Memory B cell (primary cell): ENCODE data around the gene PMEPA1.
A peak's percentile ranks its signal among the peaks of the same experiment; 100 is the strongest.

Source experiments
- ATAC-seq: fragments of 150-1000 bp; cut with Tn5 transposase; 2 replicates; pipeline ENCODE4 v1.10.0; 2021; ENCODE audit warnings: low read depth, mild to moderate bottlenecking, moderate library complexity
- DNase-seq, 2 donors: peaks; one replicate each; pipeline ENCODE4 v3.0.0; 2022; ENCODE audit warnings: low spot score in 2 of 2
- H3K27ac Mint-ChIP-seq: one replicate; pipeline ENCODE4 v1.8.0; 2022; ENCODE audit warnings: mild to moderate bottlenecking, moderate library complexity, mixed read lengths
- H3K27me3 Mint-ChIP-seq: one replicate; pipeline ENCODE4 v1.8.0; 2022; ENCODE audit warnings: mixed read lengths
- H3K36me3 Mint-ChIP-seq: one replicate; pipeline ENCODE4 v1.8.0; 2022; ENCODE audit warnings: mild to moderate bottlenecking, mixed read lengths
- H3K4me1 Mint-ChIP-seq: one replicate; pipeline ENCODE4 v1.8.0; 2022; ENCODE audit warnings: mixed read lengths
- H3K4me3 Mint-ChIP-seq: one replicate; pipeline ENCODE4 v1.8.0; 2022; ENCODE audit warnings: mild to moderate bottlenecking, moderate library complexity, mixed read lengths
- H3K9me3 Mint-ChIP-seq: one replicate; pipeline ENCODE4 v1.8.0; 2022; ENCODE audit warnings: mixed read lengths

Gene PMEPA1

DNA sequence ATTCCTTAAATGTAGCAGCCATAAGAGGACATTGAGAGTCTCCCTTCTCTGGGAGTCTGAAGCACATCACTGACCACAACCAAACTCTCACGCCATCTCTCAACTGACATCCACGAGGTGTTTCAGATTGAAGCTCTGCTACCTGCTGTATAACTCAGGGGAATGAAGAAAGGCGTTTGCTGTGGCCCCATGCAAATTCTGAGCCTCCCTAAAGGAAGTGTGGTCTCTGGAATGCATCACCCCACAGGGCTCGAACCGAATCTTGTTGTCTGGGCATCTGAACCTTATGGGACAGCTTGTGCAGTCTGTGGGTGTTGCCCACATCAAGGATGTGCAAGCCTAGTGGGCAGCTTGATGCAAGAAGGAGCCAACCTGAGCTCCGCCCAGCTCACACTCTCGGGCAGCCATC is 10.9 kb downstream of the PMEPA1 start:
- Mint-ChIP-seq H3K4me1 (peaks cover 67% of the 10 kb centered on the region), H3K27ac (peak overlapping the region; percentile 50), H3K4me3 (peak overlapping the region; percentile 72), H3K27me3 (no peaks in the 10 kb centered on the region), H3K9me3 (no peaks in the 10 kb centered on the region), H3K36me3 (no peaks in the 10 kb centered on the region)
- ATAC-seq (peak; percentile 8), DNase-seq (no peak)

DNA sequence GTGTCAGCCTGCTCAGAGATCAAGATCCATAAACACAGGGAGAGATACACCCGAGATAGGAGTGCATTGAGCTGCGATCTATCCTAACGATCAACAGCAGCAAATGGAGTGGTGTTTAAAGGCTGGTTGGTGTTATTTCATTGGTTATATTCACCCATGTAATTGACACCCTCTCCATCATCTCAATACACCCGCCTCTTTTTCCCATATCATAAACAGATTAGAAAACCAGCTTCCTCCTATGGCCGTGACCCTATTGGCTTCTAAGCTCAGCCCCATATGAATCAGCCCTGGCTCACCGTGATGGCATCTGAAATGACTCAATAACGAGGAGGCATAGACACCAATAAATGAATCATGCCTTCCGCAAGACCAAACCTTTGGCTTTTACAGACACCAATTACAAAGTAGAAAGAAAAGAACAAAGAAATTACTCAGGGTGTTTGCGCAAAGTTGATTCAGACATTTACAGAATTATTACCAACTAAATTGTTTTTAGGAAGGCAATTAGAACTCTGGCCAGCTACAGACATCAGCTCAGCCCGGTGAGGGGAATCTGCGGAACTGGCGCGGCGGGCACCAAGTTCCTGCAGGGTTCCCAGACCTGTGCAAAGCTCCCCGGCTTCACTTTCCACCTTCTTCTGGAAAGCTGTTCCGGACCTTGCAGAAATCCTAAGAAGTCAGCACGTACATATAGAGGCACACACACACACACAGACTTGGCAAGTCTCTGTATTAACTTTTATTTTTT is 11.5 kb downstream of the PMEPA1 start:
- Mint-ChIP-seq H3K4me1 (peaks cover 70% of the 10 kb centered on the region), H3K27ac (no peak overlapping the region)
- no peak for ATAC-seq

DNA sequence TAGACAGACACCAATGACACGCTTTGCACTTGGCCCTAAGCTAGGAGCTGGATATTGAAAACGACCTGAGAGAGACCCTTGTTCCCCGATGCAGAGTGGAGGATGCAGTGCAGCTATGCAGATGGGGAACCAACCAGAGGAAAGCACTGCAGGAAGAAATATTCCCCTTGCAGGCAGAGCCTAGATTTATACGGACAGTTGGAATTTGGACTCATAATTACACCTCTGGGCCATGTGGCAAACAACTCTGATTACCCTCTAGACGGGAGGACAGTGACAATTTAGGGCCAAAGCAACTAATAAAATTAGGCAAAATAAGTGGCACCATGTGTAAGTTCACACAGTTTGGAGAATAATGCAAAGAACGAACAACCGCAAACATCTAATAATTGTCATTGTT is 12.3 kb downstream of the PMEPA1 start:
- H3K27ac Mint-ChIP-seq: peak overlapping the region; percentile 68
- no peaks in the 10 kb centered on the region for H3K27me3 Mint-ChIP-seq
- peaks cover 69% of the 10 kb centered on the region for H3K4me1 Mint-ChIP-seq
- H3K9me3 Mint-ChIP-seq: no peaks in the 10 kb centered on the region
- DNase-seq (no peak), ATAC-seq (no peak)
- H3K36me3 Mint-ChIP-seq: no peaks in the 10 kb centered on the region
- H3K4me3 Mint-ChIP-seq: no peak overlapping the region

More for the DNA sequence above, 11.5 kb downstream of the PMEPA1 start:
- H3K27me3 Mint-ChIP-seq: no peaks in the 10 kb centered on the region
- peak overlapping the region; percentile 29 for H3K4me3 Mint-ChIP-seq
- H3K9me3 Mint-ChIP-seq: no peaks in the 10 kb centered on the region
- DNase-seq: no peak
- H3K36me3 Mint-ChIP-seq: no peaks in the 10 kb centered on the region

DNA sequence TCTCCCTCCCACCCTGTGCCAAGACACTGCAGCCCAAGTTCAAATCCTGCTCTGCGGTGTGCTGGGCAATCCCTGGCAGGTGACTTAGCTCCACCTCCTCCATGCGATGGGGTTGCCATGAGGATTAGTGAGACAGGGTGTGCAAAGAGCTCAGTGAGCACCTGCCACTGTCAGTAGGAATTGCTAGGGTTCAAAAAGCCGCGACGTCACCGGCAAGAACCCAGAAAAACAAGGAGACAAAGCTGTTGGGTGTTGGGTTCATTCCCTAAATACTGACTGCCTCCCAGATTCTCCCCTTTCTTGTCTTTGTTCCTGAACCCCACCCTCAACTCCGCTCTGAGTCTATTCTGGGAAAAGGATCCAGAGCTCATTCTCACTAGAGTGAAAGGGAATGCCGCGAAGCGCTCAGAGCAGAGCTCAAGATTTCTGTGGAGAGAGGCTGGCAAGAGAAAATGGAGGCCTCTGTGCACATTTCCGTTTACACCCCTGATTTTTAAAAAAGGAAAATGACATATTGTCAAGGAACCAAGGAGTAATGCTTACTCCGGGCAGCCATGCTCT is 13.3 kb downstream of the PMEPA1 start:
- Mint-ChIP-seq H3K27me3 (no peaks in the 10 kb centered on the region), H3K4me3 (no peak overlapping the region), H3K27ac (no peak overlapping the region), H3K36me3 (no peaks in the 10 kb centered on the region), H3K9me3 (no peaks in the 10 kb centered on the region), H3K4me1 (peaks cover 67% of the 10 kb centered on the region)
- no peak for DNase-seq
- no peak for ATAC-seq

- H3K27me3 Mint-ChIP-seq: no peaks in the 10 kb centered on the region
Measured at GRCh38 chr20:57695940-57696339, 13.9 kb downstream of the PMEPA1 start.

DNA sequence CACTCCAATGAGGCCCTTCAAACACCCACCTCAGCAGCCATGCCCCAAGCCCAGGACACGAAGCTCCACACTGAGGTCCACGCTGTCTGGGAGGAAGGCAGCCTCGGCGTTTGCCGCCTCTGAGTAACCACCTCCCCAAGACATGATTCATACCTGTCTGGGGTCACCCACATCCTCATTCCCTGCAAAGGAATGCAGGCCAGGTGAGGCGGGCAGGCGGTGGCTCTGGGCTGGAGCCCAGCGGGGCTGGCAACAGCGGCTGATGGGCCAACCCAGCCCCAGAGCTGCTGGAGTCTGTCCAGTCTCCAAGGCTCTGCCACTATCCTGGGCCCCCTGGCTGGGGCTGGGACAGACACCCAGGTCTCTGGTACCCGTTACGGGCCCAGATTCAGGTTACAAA is 14.8 kb downstream of the PMEPA1 start:
- H3K4me3 Mint-ChIP-seq: no peak overlapping the region
- ATAC-seq (no peak), DNase-seq (no peak)
- H3K4me1 Mint-ChIP-seq: peaks cover 56% of the 10 kb centered on the region
- no peaks in the 10 kb centered on the region for H3K9me3 Mint-ChIP-seq
- H3K27ac Mint-ChIP-seq: no peak overlapping the region
- no peaks in the 10 kb centered on the region for H3K27me3 Mint-ChIP-seq
- H3K36me3 Mint-ChIP-seq: no peaks in the 10 kb centered on the region

More at GRCh38 chr20:57695940-57696339, 13.9 kb downstream of the PMEPA1 start:
- Mint-ChIP-seq H3K4me1 (peaks cover 62% of the 10 kb centered on the region), H3K4me3 (no peak overlapping the region), H3K36me3 (no peaks in the 10 kb centered on the region), H3K9me3 (no peaks in the 10 kb centered on the region), H3K27ac (no peak overlapping the region)
- ATAC-seq: no peak
- no peak for DNase-seq

GRCh38 chr20:57694481-57694880 is 15.3 kb downstream of the PMEPA1 start:
- H3K4me3 Mint-ChIP-seq: no peak overlapping the region
- no peaks in the 10 kb centered on the region for H3K36me3 Mint-ChIP-seq
- H3K9me3 Mint-ChIP-seq: no peaks in the 10 kb centered on the region
- no peaks in the 10 kb centered on the region for H3K27me3 Mint-ChIP-seq
- H3K27ac Mint-ChIP-seq: no peak overlapping the region
- no peak for DNase-seq
- no peak for ATAC-seq
- peaks cover 52% of the 10 kb centered on the region for H3K4me1 Mint-ChIP-seq

DNA sequence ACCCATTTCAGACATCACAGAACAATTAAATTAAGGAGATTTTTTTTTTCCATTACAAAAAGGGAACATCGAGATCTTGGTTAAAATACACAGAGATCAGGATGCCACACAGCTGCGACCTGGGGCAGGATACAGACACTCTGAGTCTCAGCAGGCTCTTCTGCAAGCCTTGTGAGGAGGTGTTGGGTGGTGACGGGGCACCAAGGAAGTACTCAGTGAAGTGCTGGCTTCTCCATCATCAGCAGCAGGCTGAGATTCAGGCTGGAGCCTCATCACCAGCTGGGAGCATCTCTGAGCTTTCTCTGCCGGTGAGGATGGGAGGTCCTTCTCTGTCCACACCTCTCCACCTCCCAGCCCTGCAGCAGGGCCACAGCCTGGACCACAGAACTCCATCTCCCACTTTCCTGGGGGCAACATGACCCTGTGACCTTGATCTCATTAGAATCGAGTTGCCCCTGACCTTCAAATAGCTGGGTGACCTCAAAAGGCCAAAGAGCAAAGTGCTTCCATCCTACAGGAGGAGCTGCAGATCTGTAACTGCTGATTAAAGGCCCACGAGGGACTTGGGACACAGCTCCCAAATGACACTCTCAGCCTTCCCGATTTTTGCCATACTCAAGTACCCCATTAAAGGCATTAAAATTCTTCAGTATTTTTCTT is 16.0 kb downstream of the PMEPA1 start:
- DNase-seq: no peak
- Mint-ChIP-seq H3K27me3 (no peaks in the 10 kb centered on the region), H3K4me1 (peaks cover 47% of the 10 kb centered on the region), H3K36me3 (no peaks in the 10 kb centered on the region), H3K9me3 (no peaks in the 10 kb centered on the region), H3K4me3 (no peak overlapping the region), H3K27ac (no peak overlapping the region)
- ATAC-seq: peak; percentile 37

DNA sequence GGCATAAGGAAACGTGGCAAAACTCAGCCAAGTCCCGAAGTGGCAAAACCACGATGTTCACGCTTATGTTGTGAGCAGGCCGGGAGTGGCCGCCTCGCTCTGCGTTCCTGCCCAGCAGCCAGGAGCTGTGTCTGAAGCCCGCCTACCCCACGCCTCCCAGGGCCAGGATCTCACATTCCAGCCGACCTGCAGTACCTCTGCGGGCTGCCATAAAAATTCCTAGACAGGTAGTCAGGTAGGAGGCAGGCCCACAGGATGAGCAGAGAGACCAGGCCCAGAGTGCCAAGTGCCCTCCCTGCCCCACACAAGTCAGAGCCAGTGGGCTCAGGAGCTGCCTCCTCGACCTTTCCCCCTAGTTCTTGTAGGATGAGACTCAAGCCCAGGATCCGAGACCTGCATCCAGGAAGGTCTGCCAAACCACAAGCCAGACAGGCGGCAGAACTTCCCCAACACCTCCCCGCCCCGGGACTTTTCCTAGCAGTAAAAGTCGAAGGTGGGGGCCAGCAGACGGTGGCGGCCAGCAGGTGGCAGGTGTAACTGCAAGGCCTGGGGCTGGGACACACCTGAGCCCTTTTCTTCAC is 16.7 kb downstream of the PMEPA1 start:
- H3K4me1 Mint-ChIP-seq: peaks cover 49% of the 10 kb centered on the region
- H3K27ac Mint-ChIP-seq: no peak overlapping the region
- H3K4me3 Mint-ChIP-seq: no peak overlapping the region
- no peaks in the 10 kb centered on the region for H3K9me3 Mint-ChIP-seq
- H3K36me3 Mint-ChIP-seq: no peaks in the 10 kb centered on the region
- no peaks in the 10 kb centered on the region for H3K27me3 Mint-ChIP-seq
- peak; percentile 73 for ATAC-seq
- no peak for DNase-seq

DNA sequence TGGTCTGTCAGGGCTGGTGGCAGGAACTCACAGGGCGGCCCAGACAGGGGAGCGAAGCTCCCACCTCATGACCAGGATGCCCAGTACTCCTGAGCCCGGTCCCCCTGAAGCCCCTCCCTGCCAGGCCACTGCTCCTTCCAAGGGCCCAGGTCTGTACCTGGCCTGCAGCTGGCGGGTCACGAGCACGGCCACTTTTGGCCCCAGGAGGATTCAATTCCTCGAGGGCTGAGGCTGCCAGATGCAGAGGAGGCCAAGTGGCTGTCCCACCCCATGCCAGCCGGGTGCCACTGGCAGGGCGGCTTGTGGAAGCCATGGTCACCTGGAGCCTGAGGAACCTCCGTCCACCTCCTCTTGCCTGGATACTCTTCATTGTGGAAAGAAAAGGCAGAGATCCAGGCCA is 17.4 kb downstream of the PMEPA1 start:
- Mint-ChIP-seq H3K4me1 (peaks cover 53% of the 10 kb centered on the region), H3K9me3 (no peaks in the 10 kb centered on the region), H3K27ac (no peak overlapping the region), H3K27me3 (no peaks in the 10 kb centered on the region), H3K36me3 (no peaks in the 10 kb centered on the region), H3K4me3 (no peak overlapping the region)
- DNase-seq (no peak), ATAC-seq (no peak)

DNA sequence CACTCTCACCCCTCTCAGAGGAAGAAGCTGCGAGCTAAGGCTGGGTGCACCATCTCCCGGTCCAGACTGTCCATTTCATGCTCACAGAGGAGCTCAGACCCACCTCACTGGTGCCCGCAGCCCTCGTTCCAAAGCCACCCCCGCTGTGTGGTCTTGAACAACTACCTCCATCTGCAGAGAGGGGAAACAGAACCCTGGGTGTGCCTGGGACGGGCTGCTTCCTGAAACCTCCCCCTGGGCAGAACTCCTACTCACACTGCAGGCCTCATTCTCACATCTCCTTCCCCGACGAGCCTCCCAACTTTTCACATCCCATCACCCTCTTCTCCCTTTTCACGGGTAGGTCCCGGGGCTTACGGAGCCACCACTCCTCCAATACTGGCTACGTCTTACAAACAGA is 18.1 kb downstream of the PMEPA1 start:
- peaks cover 55% of the 10 kb centered on the region for H3K4me1 Mint-ChIP-seq
- no peak for DNase-seq
- H3K27me3 Mint-ChIP-seq: no peaks in the 10 kb centered on the region
- H3K4me3 Mint-ChIP-seq: peak overlapping the region; percentile 18
- no peak for ATAC-seq
- peaks cover 3% of the 10 kb centered on the region for H3K36me3 Mint-ChIP-seq
- H3K27ac Mint-ChIP-seq: no peak overlapping the region
- H3K9me3 Mint-ChIP-seq: no peaks in the 10 kb centered on the region

GRCh38 chr20:57690525-57690924 is 19.3 kb downstream of the PMEPA1 start:
- Mint-ChIP-seq H3K4me3 (no peak overlapping the region), H3K36me3 (peaks cover 3% of the 10 kb centered on the region), H3K27me3 (no peaks in the 10 kb centered on the region), H3K27ac (no peak overlapping the region), H3K9me3 (no peaks in the 10 kb centered on the region), H3K4me1 (peaks cover 54% of the 10 kb centered on the region)
- ATAC-seq: no peak
- no peak for DNase-seq

- Mint-ChIP-seq H3K36me3 (peaks cover 3% of the 10 kb centered on the region), H3K4me3 (no peak overlapping the region), H3K9me3 (no peaks in the 10 kb centered on the region), H3K27me3 (no peaks in the 10 kb centered on the region), H3K27ac (no peak overlapping the region), H3K4me1 (peaks cover 54% of the 10 kb centered on the region)
- ATAC-seq (no peak), DNase-seq (no peak)
Measured at GRCh38 chr20:57689745-57690481, 19.9 kb downstream of the PMEPA1 start.

GRCh38 chr20:57688864-57689263 is 21.0 kb downstream of the PMEPA1 start:
- Mint-ChIP-seq H3K4me1 (peaks cover 50% of the 10 kb centered on the region), H3K9me3 (no peaks in the 10 kb centered on the region), H3K36me3 (peaks cover 3% of the 10 kb centered on the region), H3K27ac (no peak overlapping the region), H3K4me3 (no peak overlapping the region), H3K27me3 (no peaks in the 10 kb centered on the region)
- no peak for DNase-seq
- no peak for ATAC-seq
